B cell (primary cell): ENCODE results near the gene GSE1. TPM values are rescaled to one million over a fixed set of nuclear protein-coding genes. Genes with fewer than 3 reads are reported as not detected.

Experiments used
- ATAC-seq: fragments of 200-7000 bp; cut with Tn5 transposase; one replicate; pipeline ENCODE4 v1.10.0; 2021; ENCODE audit warnings: low read depth, mild to moderate bottlenecking, moderate number of reproducible peaks, moderate library complexity
- CTCF ChIA-PET: fragments of 350-600 bp; sonication (Branson Sonifier 250); formaldehyde crosslinking; loops from one replicate; lab custom pipeline; 2021; ENCODE audit warnings: antibody characterized with exemption, inconsistent platforms; lab: Charles Lee
- POLR2A ChIA-PET: fragments of 350-600 bp; sonication (Branson Sonifier 250); formaldehyde crosslinking; loops from one replicate; lab custom pipeline; 2021; ENCODE audit warnings: antibody characterized with exemption; lab: Charles Lee
- DNase-seq: peaks from one replicate; pipeline ENCODE4 v3.0.0; 2013
- H2AFZ ChIP-seq: 2 replicates; pipeline ENCODE4 v1.6.1; 2012; ENCODE audit warnings: mild to moderate bottlenecking, low read depth, low read length; ENCODE audit not compliant: insufficient read depth, poor library complexity, severe bottlenecking
- H3K27ac ChIP-seq, 2 donors: 1 replicate in 1 of 2; 2 replicates in 1 of 2; pipeline ENCODE4 v1.5.1; 2012 to 2013; ENCODE audit warnings: low read length in 2 of 2, mild to moderate bottlenecking in 2 of 2, moderate library complexity in 1 of 2
- H3K27me3 ChIP-seq, 4 experiments: fragments of 200-600 bp in 1 of 4; sonication (generic) in 1 of 4; replicated peaks in 1 of 4; 1 replicate in 2 of 4; 2 replicates in 2 of 4; pipeline versions ENCODE4 v1.6.1 to v1.7.0; 2013 to 2016; ENCODE audit warnings: low read length in 3 of 4, mild to moderate bottlenecking in 2 of 4, mixed read lengths in 1 of 4, moderate library complexity in 1 of 4; ENCODE audit not compliant: insufficient read depth in 4 of 4, control insufficient read depth in 3 of 4; ENCODE audit errors: control extremely low read depth in 1 of 4
- H3K36me3 ChIP-seq, 2 experiments: replicated peaks in 1 of 2; 1 replicate in 1 of 2; 2 replicates in 1 of 2; pipeline versions ENCODE4 v1.6.1 to v1.7.1; 2013; ENCODE audit warnings: low read length in 1 of 2; ENCODE audit not compliant: insufficient read depth in 2 of 2, control insufficient read depth in 1 of 2; ENCODE audit errors: control extremely low read depth in 1 of 2, extremely low read depth in 1 of 2
- H3K4me1 ChIP-seq, 2 donors: fragments of 200-600 bp in 1 of 2; sonication (generic) in 1 of 2; 1 replicate in 1 of 2; 2 replicates in 1 of 2; pipeline versions ENCODE4 v1.5.1 to v1.6.1; 2013 to 2017; ENCODE audit warnings: low read length in 2 of 2; ENCODE audit not compliant: control insufficient read depth in 2 of 2, insufficient read depth in 2 of 2
- H3K4me2 ChIP-seq: replicated peaks from 2 replicates; pipeline ENCODE3; 2012; ENCODE audit warnings: mild to moderate bottlenecking, low read depth, low read length; ENCODE audit not compliant: poor library complexity, severe bottlenecking
- H3K4me3 ChIP-seq, 5 experiments: fragments of 200-600 bp in 1 of 5; sonication (generic) in 1 of 5; 1 replicate in 3 of 5; 2 replicates in 2 of 5; pipeline versions ENCODE4 v1.5.1 to v1.7.0; 2011 to 2016; ENCODE audit warnings: low read length in 4 of 5, mild to moderate bottlenecking in 4 of 5, low read depth in 2 of 5, control low read depth in 1 of 5, moderate library complexity in 1 of 5; ENCODE audit not compliant: insufficient read depth in 1 of 5; ENCODE audit errors: control extremely low read depth in 1 of 5, extremely low read depth in 1 of 5
- H3K79me2 ChIP-seq: fragments of 200-600 bp; sonication (generic); one replicate; pipeline ENCODE4 v1.6.0; 2016; ENCODE audit warnings: low read length; ENCODE audit not compliant: control insufficient read depth, insufficient read depth
- H3K9ac ChIP-seq: fragments of 200-600 bp; sonication (generic); 2 replicates; pipeline ENCODE4 v1.6.1; 2017; ENCODE audit warnings: mild to moderate bottlenecking, low read length, moderate library complexity
- H3K9me3 ChIP-seq, 3 donors: one replicate each; pipeline versions ENCODE4 v1.6.1 to v1.7.1; 2013; ENCODE audit warnings: low read length in 2 of 3; ENCODE audit not compliant: control insufficient read depth in 2 of 3, insufficient read depth in 1 of 3; ENCODE audit errors: control extremely low read depth in 1 of 3
- H4K20me1 ChIP-seq: 2 replicates; pipeline ENCODE4 v1.6.0; 2012; ENCODE audit warnings: mild to moderate bottlenecking, low read length; ENCODE audit not compliant: insufficient read depth, control insufficient read depth, poor library complexity, severe bottlenecking
- H3K27ac Mint-ChIP-seq: one replicate; pipeline ENCODE4 v1.8.0; 2021; ENCODE audit warnings: mixed read lengths
- H3K27me3 Mint-ChIP-seq: one replicate; pipeline ENCODE4 v1.8.0; 2021; ENCODE audit warnings: mixed read lengths
- H3K4me1 Mint-ChIP-seq: one replicate; pipeline ENCODE4 v1.8.0; 2021; ENCODE audit warnings: mixed read lengths
- H3K4me3 Mint-ChIP-seq: one replicate; pipeline ENCODE4 v1.8.0; 2021; ENCODE audit warnings: mixed read lengths
- H3K9me3 Mint-ChIP-seq: one replicate; pipeline ENCODE4 v1.8.0; 2022; ENCODE audit warnings: mixed read lengths; ENCODE audit not compliant: insufficient read depth
- CTCF ChIP-seq: fragments of 200-600 bp; IDR thresholded peaks from one replicate; pipeline ENCODE4 v1.8.0; 2022; ENCODE audit warnings: antibody characterized with exemption, mild to moderate bottlenecking
- EZH2 ChIP-seq: IDR thresholded peaks from 2 replicates; pipeline ENCODE4 v1.6.1; 2012; ENCODE audit warnings: borderline replicate concordance, low read depth, mild to moderate bottlenecking, moderate library complexity, low read length; ENCODE audit not compliant: insufficient read depth, poor library complexity, severe bottlenecking
- WGBS: methylation state at CpG from one replicate; pipeline ENCODE4 v1.1.5; 2013; ENCODE audit warnings: missing lambda C conversion rate; ENCODE audit not compliant: insufficient coverage; 5-methylcytosine and 5-hydroxymethylcytosine counted together
- intact Hi-C: fragments of 100-400 bp; cut with micrococcal nuclease; formaldehyde crosslinking; loops from one replicate; pipeline ENCODE4 v1.10.0; 2022
- polyA plus RNA-seq: library from polyadenylated mRNA; depleted of rRNA; stranded (reverse); fragments of >200 nt; gene quantifications from 2 replicates; pipeline ENCODE4 v1.2.3, GENCODE V29; 2012
- total RNA-seq, 2 donors: library from RNA; stranded (reverse); fragments of 120-200 nt in 1 of 2; gene quantifications; 1 replicate in 1 of 2; 2 replicates in 1 of 2; pipeline versions ENCODE4 v1.2.3 to v1.2.4, GENCODE V29; 2013 to 2022

GSE1 gene
- total and polyA plus RNA-seq, 2 donors (not counting 1 experiment from before 2014, with no cell fraction given) = 57.3 to 76.1 TPM

GRCh38 chr16:85613604-85614337 is 649 bp downstream of the GSE1 start:
- Mint-ChIP-seq H3K4me1 (peaks cover 60% of the 10 kb centered on the region), H3K9me3 (no peaks in the 10 kb centered on the region), H3K4me3 (peak overlapping the region; percentile 83), H3K27me3 (no peaks in the 10 kb centered on the region), H3K27ac (no peak overlapping the region)
- Histone ChIP-seq H3K36me3 (peaks cover 0 to 4% of the 10 kb centered on the region in 2 experiments), H3K27me3 (no peaks in the 10 kb centered on the region), H3K9me3 (no peaks in the 10 kb centered on the region), H3K4me2 (peak overlapping the region; percentile 99), H2AFZ (peak overlapping the region; percentile 64), H3K27ac (peak overlapping the region; percentile 44 to 66), H3K9ac (peak overlapping the region; percentile 77), H3K4me1 (peaks cover 58 to 68% of the 10 kb centered on the region in 2 donors), H3K4me3 (peak overlapping the region in 4 of 5 experiments; percentile 60 to 71 (median 68)), H3K79me2 (peaks cover 69% of the 10 kb centered on the region), H4K20me1 (peaks cover 93% of the 10 kb centered on the region)
- intact Hi-C loops = loop anchor here (2.0 kb wide), 2 partner anchors 137 to 305 kb away; partner anchors contain the start of gene C16orf74
- peak; percentile 57 for DNase-seq
- POLR2A ChIA-PET = interaction anchor here (1.3 to 2.6 kb wide), 4 partner anchors 57 to 165 kb away, joined by 5 to 16 read pairs (median 8); no protein-coding TSS in a partner anchor
- under 1% methylated on average over 26 of the region's 67 CpGs for WGBS
- CTCF ChIA-PET = interaction anchor here (0.7 to 8.4 kb wide), 12 partner anchors 44 to 309 kb away, joined by 3 to 81 read pairs (median 3); no protein-coding TSS in a partner anchor
- no peak for ATAC-seq
- TF ChIP-seq CTCF (no peak), EZH2 (no peak)
